Smooth muscle cell (in vitro differentiated cells): ENCODE results near the gene TEK. TPM values are rescaled to one million over a fixed set of nuclear protein-coding genes. Genes with fewer than 3 reads are reported as not detected.

ENCODE experiments used
- DNase-seq: peaks from one replicate; lab custom pipeline; 2025; ENCODE audit not compliant: unreplicated experiment; lab: John Stamatoyannopoulos, UW
- H2AFZ ChIP-seq: fragments of 200-600 bp; sonication (generic); 2 replicates; pipeline ENCODE4 v1.6.0; 2016; ENCODE audit warnings: antibody characterized with exemption, low read depth, mild to moderate bottlenecking
- H3F3A ChIP-seq: fragments of 200-600 bp; sonication (generic); 2 replicates; pipeline ENCODE4 v1.6.0; 2017; ENCODE audit warnings: antibody characterized with exemption, low read depth
- H3K27ac ChIP-seq: fragments of 200-600 bp; sonication (generic); 2 replicates; pipeline ENCODE4 v1.5.1; 2016; ENCODE audit warnings: low read depth, mild to moderate bottlenecking
- H3K27me3 ChIP-seq: fragments of 200-600 bp; sonication (generic); 2 replicates; pipeline ENCODE4 v1.6.1; 2016; ENCODE audit warnings: low read depth, mild to moderate bottlenecking
- H3K36me3 ChIP-seq: fragments of 200-600 bp; sonication (generic); 2 replicates; pipeline ENCODE4 v1.5.1; 2016; ENCODE audit warnings: low read depth
- H3K4me1 ChIP-seq: fragments of 200-600 bp; sonication (generic); 2 replicates; pipeline ENCODE4 v1.5.1; 2016; ENCODE audit warnings: low read depth
- H3K4me2 ChIP-seq: fragments of 200-600 bp; sonication (generic); 2 replicates; pipeline ENCODE4 v1.6.0; 2016; ENCODE audit warnings: mild to moderate bottlenecking
- H3K4me3 ChIP-seq: fragments of 200-600 bp; sonication (generic); 2 replicates; pipeline ENCODE4 v1.5.1; 2016; ENCODE audit warnings: mild to moderate bottlenecking
- H3K79me2 ChIP-seq: fragments of 200-600 bp; sonication (generic); 2 replicates; pipeline ENCODE4 v1.6.0; 2016; ENCODE audit warnings: low read depth, mild to moderate bottlenecking
- H3K9ac ChIP-seq: fragments of 200-600 bp; sonication (generic); 2 replicates; pipeline ENCODE4 v1.6.0; 2016; ENCODE audit warnings: low read depth
- H3K9me3 ChIP-seq: fragments of 200-600 bp; sonication (generic); replicated peaks from 2 replicates; pipeline ENCODE4 v1.5.1; 2016; ENCODE audit warnings: low read depth
- H4K20me1 ChIP-seq: fragments of 200-600 bp; sonication (generic); 2 replicates; pipeline ENCODE4 v1.6.0; 2016; ENCODE audit warnings: low read depth
- CTCF ChIP-seq: fragments of 200-600 bp; sonication (generic); IDR thresholded peaks from 2 replicates; pipeline ENCODE4 v1.5.1; 2017; ENCODE audit warnings: borderline replicate concordance, mild to moderate bottlenecking, antibody characterized with exemption; ENCODE audit not compliant: insufficient read depth, poor library complexity, severe bottlenecking
- WGBS: methylation state at CpG from one replicate; pipeline ENCODE4 v1.1.7; 2016; ENCODE audit warnings: low lambda C conversion rate; 5-methylcytosine and 5-hydroxymethylcytosine counted together
- polyA plus RNA-seq: library from polyadenylated mRNA; unstranded; fragments of >200 nt; fragmentation: Nextera tagmentation; extraction: Ambion mirVana; gene quantifications from 2 replicates; pipeline ENCODE4 v1.2.1, GENCODE V29; 2016
- total RNA-seq: library from RNA; depleted of rRNA; stranded (reverse); fragments of >200 nt; gene quantifications from 2 replicates; pipeline ENCODE4 v1.2.3, GENCODE V29; 2014

Gene TEK
- total and polyA plus RNA-seq, 2 experiments from 2014 or later = 36.0 to 58.9 TPM

GRCh38 chr9:27188426-27188825, 79.4 kb downstream of the TEK start:
- no peak for TF ChIP-seq CTCF
- Histone ChIP-seq H4K20me1 (no peaks in the 10 kb centered on the region), H3K9ac (no peak overlapping the region)

GRCh38 chr9:27189426-27189825, 80.4 kb downstream of the TEK start:
- TF ChIP-seq CTCF = no peak
- DNase-seq = no peak
- Histone ChIP-seq H3K4me2 (no peak overlapping the region), H3K9me3 (no peaks in the 10 kb centered on the region), H3F3A (peaks cover 21% of the 10 kb centered on the region), H3K9ac (no peak overlapping the region), H3K79me2 (no peaks in the 10 kb centered on the region), H3K27me3 (no peaks in the 10 kb centered on the region), H3K4me1 (no peaks in the 10 kb centered on the region), H3K27ac (no peak overlapping the region), H3K4me3 (no peak overlapping the region), H3K36me3 (peaks cover 6% of the 10 kb centered on the region), H2AFZ (no peak overlapping the region), H4K20me1 (no peaks in the 10 kb centered on the region)
- WGBS = 97% methylated on average over 1 of the region's 1 CpG

More at GRCh38 chr9:27188426-27188825, 79.4 kb downstream of the TEK start:
- H3K4me1 ChIP-seq = no peaks in the 10 kb centered on the region
- H3F3A ChIP-seq = peaks cover 12% of the 10 kb centered on the region
- H3K27ac ChIP-seq = no peak overlapping the region
- DNase-seq = no peak
- H3K27me3 ChIP-seq = no peaks in the 10 kb centered on the region
- WGBS = 96% methylated on average over 1 of the region's 1 CpG
- no peaks in the 10 kb centered on the region for H3K79me2 ChIP-seq
- no peak overlapping the region for H2AFZ ChIP-seq
- H3K9me3 ChIP-seq = no peaks in the 10 kb centered on the region
- H3K4me3 ChIP-seq = no peak overlapping the region
- no peak overlapping the region for H3K4me2 ChIP-seq
- H3K36me3 ChIP-seq = peaks cover 6% of the 10 kb centered on the region

GRCh38 chr9:27192291-27192960, 83.4 kb downstream of the TEK start:
- TF ChIP-seq CTCF = no peak
- peak overlapping the region; percentile 89 for H3K27ac ChIP-seq

GRCh38 chr9:27193886-27194285, 84.9 kb downstream of the TEK start:
- Histone ChIP-seq H3K27ac (peak overlapping the region; percentile 89), H3K4me2 (peak overlapping the region; percentile 8)

More at GRCh38 chr9:27192291-27192960, 83.4 kb downstream of the TEK start:
- H3F3A ChIP-seq = peaks cover 21% of the 10 kb centered on the region
- DNase-seq = no peak
- H3K4me3 ChIP-seq = no peak overlapping the region
- no peaks in the 10 kb centered on the region for H3K27me3 ChIP-seq
- peak overlapping the region; percentile 54 for H2AFZ ChIP-seq
- no peaks in the 10 kb centered on the region for H3K79me2 ChIP-seq
- 52% methylated on average over 10 of the region's 10 CpGs for WGBS
- no peaks in the 10 kb centered on the region for H3K9me3 ChIP-seq
- H3K4me2 ChIP-seq = no peak overlapping the region
- peaks cover 3% of the 10 kb centered on the region for H3K36me3 ChIP-seq
- no peak overlapping the region for H3K9ac ChIP-seq
- H4K20me1 ChIP-seq = no peaks in the 10 kb centered on the region
- peaks cover 3% of the 10 kb centered on the region for H3K4me1 ChIP-seq

More at GRCh38 chr9:27193886-27194285, 84.9 kb downstream of the TEK start:
- Histone ChIP-seq H3K27me3 (no peaks in the 10 kb centered on the region), H3F3A (peaks cover 21% of the 10 kb centered on the region), H3K79me2 (no peaks in the 10 kb centered on the region), H3K9ac (peak overlapping the region; percentile 42), H3K4me1 (peaks cover 3% of the 10 kb centered on the region), H4K20me1 (no peaks in the 10 kb centered on the region), H2AFZ (no peak overlapping the region), H3K9me3 (no peaks in the 10 kb centered on the region), H3K4me3 (no peak overlapping the region), H3K36me3 (peaks cover 3% of the 10 kb centered on the region)
- DNase-seq = no peak
- no peak for TF ChIP-seq CTCF
- 22% methylated on average over 1 of the region's 1 CpG for WGBS
